ENCODE measurements around the gene MS4A18.

Gene MS4A18

DNA sequence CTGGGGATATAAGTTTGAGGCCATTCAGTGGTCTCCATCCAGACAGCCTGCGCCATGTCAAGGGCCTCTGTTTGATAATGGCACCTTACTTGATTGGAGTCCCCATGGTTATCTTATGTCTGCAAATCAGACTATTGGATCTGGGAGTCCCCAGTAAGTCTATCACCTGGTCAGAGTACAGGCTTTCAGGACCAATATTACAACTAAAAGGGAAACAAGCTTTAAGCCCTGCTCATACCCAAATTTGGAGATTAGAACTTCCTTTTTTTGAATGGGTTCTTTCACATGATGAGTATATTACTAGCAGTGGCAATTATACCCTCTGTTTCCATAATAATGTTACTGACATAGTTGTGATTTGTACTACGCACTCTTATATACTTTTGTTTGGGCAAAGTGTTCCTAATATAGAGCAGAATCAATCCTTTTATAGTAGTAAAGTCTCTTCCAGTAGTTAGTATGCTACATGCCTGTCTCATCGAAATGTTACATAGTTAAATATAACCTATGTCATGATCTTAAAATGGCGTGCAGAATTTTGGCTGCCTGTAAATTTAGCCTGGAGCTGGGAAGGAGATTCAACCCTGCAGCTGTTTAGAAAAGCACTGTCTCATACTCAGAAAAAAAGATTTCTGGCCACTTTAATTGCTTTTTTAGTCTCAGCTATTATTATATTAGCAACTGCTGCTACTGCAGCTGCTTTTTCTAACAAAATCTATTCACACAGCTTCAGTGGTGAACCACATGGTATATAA, 37.1 kb downstream of the MS4A18 start:
- TF ChIP-seq, protein P1, sequence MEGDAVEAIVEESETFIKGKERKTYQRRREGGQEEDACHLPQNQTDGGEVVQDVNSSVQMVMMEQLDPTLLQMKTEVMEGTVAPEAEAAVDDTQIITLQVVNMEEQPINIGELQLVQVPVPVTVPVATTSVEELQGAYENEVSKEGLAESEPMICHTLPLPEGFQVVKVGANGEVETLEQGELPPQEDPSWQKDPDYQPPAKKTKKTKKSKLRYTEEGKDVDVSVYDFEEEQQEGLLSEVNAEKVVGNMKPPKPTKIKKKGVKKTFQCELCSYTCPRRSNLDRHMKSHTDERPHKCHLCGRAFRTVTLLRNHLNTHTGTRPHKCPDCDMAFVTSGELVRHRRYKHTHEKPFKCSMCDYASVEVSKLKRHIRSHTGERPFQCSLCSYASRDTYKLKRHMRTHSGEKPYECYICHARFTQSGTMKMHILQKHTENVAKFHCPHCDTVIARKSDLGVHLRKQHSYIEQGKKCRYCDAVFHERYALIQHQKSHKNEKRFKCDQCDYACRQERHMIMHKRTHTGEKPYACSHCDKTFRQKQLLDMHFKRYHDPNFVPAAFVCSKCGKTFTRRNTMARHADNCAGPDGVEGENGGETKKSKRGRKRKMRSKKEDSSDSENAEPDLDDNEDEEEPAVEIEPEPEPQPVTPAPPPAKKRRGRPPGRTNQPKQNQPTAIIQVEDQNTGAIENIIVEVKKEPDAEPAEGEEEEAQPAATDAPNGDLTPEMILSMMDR (IDR thresholded peaks at IDR 0.05; ENCODE audit: low read depth, low read length), result no peak
- no peak for DNase-seq (ENCODE audit: extremely low read depth, low read depth)

DNA sequence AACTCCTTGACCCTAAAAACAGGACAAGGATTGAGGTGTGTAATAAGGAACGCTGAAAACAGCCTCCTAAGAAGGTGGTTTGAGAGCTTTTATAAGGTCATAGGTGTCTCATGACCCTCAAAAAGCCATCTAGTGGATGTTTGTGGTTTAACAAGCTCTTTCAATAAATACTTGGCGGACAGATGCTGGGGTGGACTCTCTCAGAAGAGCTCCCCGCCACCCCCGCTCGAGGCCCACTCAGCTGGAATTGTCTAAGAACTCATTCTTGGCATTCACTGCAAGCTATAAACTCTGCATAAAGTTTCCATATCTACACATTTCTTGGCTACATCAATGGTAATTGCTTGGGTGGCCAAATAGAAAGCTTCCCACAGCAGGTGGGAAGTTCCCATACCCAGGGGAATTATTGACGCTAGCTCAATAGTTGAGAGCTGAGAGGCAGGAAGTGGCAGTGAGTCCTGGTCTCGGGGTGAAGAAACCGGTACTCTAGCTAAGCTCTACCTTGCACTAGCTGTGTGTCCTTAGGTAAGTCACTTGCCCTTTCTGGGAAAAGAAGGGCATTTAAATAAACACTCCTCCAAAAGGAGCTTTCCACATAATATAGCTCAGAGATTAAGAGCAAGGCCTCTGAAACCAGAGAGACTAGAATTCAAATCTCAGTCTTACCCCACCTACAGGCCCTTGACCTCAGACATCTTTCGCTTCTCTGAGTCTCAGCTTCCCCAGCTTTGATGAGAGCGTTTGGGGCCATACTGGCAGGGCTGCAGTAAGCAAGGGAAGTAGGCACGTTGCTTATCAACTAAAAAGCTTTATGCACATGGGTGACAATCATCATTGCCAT, 38.6 kb downstream of the MS4A18 start:
- TF ChIP-seq, protein P1 (IDR thresholded peaks at IDR 0.05; ENCODE audit: low read depth, low read length), result no peak; the same call in 1 of the 2 replicates
- DNase-seq (ENCODE audit: extremely low read depth, low read depth), result no peak

DNA sequence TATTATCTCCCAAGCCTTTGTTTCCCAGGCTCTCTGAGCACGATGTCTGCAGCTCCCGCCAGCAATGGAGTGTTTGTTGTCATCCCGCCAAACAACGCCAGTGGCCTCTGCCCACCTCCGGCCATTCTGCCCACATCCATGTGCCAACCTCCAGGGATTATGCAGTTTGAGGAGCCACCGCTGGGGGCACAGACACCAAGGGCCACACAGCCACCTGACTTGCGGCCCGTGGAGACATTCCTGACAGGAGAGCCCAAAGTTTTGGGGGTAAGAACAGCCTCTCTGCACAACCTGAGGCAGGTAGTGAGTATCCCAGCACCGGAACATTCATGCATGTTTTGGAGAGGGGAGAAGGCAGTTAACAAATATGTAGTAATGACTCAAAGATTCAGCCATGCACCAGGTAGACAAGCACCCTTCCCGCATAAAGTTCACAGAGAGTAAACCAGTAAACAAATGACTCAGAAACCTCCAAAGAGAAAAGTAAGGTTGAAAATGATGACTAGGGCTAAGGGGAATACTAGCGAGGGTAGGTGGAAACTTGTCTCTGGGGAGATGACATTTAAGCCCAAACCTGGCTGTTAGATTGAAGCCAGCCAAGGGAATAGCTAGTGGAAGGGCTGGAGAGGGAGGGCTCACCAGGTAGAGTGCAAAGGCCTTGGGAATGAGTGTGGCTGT, 39.3 kb downstream of the MS4A18 start:
- TF ChIP-seq, protein P1 (IDR thresholded peaks at IDR 0.05; ENCODE audit: low read depth, low read length), result no peak
- no peak for DNase-seq (ENCODE audit: extremely low read depth, low read depth)

DNA sequence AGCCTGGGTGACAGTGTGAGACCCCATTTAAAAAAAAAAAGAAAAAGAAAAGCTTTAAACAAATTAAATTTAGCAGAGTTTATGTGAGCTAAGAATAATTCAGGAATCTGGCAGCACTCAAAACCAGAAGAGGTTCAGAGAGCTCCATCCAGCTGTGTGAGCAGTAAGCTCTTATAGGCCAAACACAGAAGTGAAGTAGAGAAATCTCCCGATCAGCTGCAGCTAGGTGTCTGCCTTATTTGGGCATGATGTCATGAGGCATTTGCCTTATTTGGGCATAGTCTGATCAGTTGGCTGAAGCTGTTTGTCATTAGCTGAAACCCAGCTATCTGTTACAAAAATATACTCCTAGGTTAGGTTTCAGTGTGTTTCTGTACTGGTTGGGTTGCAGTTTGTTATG, 40.4 kb downstream of the MS4A18 start:
- no peak for DNase-seq (ENCODE audit: extremely low read depth, low read depth)
- TF ChIP-seq, protein P1 (IDR thresholded peaks at IDR 0.05; ENCODE audit: low read depth, low read length), result no peak

DNA sequence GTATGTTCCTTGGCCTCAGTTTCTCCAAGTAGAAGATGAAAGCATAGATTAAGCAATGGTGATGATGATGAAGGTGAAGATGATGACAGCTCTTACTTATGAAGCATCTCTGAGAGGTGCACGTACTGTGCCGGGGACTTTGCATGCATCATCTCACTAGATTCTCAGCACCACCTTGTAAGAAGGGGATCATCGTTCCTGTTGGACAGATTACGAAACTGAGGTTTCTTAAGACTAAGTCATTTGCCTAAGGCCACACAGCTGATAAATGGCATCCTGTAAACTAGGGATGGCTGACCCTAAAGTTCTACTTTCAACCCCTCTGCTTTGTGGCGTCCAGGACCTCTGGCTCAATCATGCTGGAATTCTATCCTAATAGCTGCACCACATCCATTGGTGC, 40.8 kb downstream of the MS4A18 start:
- DNase-seq (ENCODE audit: extremely low read depth, low read depth), result no peak
- TF ChIP-seq, protein P1 (IDR thresholded peaks at IDR 0.05; ENCODE audit: low read depth, low read length), result no peak

DNA sequence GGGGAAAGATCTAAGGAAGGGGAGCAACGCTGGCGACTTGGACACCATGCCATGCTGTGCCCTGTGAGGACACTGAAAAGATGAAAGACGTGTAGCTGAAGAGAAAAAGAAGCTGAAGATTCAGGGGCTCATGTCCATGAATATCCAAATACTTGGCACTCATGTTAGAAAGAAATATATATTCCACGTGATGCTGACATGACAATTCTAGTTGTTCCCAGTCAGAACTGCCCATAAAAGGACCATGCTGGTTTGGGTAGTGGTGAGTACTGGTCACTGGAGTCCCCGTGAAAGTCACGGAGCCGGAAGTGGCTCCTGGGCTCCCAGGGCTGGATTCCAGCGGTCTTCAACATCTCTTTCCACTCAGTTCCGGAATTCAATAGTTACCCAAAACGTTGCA, 42.0 kb downstream of the MS4A18 start:
- TF ChIP-seq, protein P1 (IDR thresholded peaks at IDR 0.05; ENCODE audit: low read depth, low read length), result no peak
- DNase-seq (ENCODE audit: extremely low read depth, low read depth), result no peak
